Stomach (tissue), 9 donors: Measurements from ENCODE around the gene SARDH. TPM values are rescaled to one million over a fixed set of nuclear protein-coding genes. Genes with fewer than 3 reads are reported as not detected.

Experiments
- DNase-seq, 2 donors: peaks; one replicate each; pipeline versions ENCODE4 v3.0.0 to v3.0.0-alpha.2; 2013 to 2019
- H3K27ac ChIP-seq, 5 donors: fragments of 200-600 bp in 4 of 5; sonication (generic) in 4 of 5; one replicate each; pipeline ENCODE4 v1.5.1; 2013 to 2019; ENCODE audit warnings: mild to moderate bottlenecking in 1 of 5, moderate library complexity in 1 of 5
- H3K27me3 ChIP-seq, 3 donors: fragments of 200-600 bp; sonication (generic); one replicate each; pipeline ENCODE4 v1.5.1; 2017 to 2019; ENCODE audit warnings: mixed run types in 1 of 3
- H3K36me3 ChIP-seq, 4 donors: fragments of 200-600 bp; sonication (generic); 1 replicate in 3 of 4; 2 replicates in 1 of 4; pipeline ENCODE4 v1.5.1; 2016 to 2019
- H3K4me1 ChIP-seq, 4 donors: fragments of 200-600 bp; sonication (generic); one replicate each; pipeline ENCODE4 v1.5.1; 2016 to 2019
- H3K4me3 ChIP-seq, 4 donors: fragments of 200-600 bp; sonication (generic) in 3 of 4; one replicate each; pipeline ENCODE4 v1.5.1; 2016 to 2019; ENCODE audit warnings: mild to moderate bottlenecking in 1 of 4
- H3K9me3 ChIP-seq, 4 donors: fragments of 200-600 bp; sonication (generic); one replicate each; pipeline ENCODE4 v1.5.1; 2016 to 2019
- EP300 ChIP-seq: sonication (generic); formaldehyde crosslinking; IDR thresholded peaks from one replicate; pipeline ENCODE4 v1.6.1; 2017; ENCODE audit warnings: antibody characterized with exemption
- POLR2A ChIP-seq, 4 donors: fragments of 450-650 bp; IDR thresholded peaks; one replicate each; pipeline ENCODE4 v1.6.1; 2016; ENCODE audit warnings: antibody characterized with exemption in 4 of 4, control low read depth in 2 of 4, mild to moderate bottlenecking in 1 of 4, moderate library complexity in 1 of 4
- POLR2AphosphoS5 ChIP-seq, 3 donors: sonication (generic); formaldehyde crosslinking; IDR thresholded peaks; one replicate each; pipeline ENCODE4 v1.6.1; 2016; ENCODE audit warnings: antibody characterized with exemption in 3 of 3
- WGBS, 5 donors: extraction: QIAGEN DNeasy Blood & Tissue Kit in 3 of 5; methylation state at CpG; one replicate each; pipeline versions ENCODE4 v1.1.5 to v1.1.7; 2013 to 2018; 5-methylcytosine and 5-hydroxymethylcytosine counted together
- intact Hi-C: fragments of 100-400 bp; cut with DNase I; formaldehyde crosslinking; loops from one replicate; pipeline ENCODE4 v1.15.1; 2023; ENCODE audit warnings: low total_unique reads
- polyA plus RNA-seq, 3 donors: library from polyadenylated mRNA; stranded (reverse); fragments of 200-250 nt; gene quantifications; one replicate each; pipeline ENCODE4 v1.2.3, GENCODE V29; 2013
- total RNA-seq, 5 donors: library from RNA; depleted of rRNA; stranded (reverse); fragments of >200 nt; gene quantifications; one replicate each; pipeline versions ENCODE4 v1.1.0 to v1.2.3, GENCODE V29; 2014 to 2016
- TF ChIP-seq, protein P1 (sequence below), 7 experiments: fragments of 450-650 bp in 4 of 7; fragments of 200-600 bp in 3 of 7; sonication (generic) in 3 of 7; IDR thresholded peaks; one replicate each; pipeline ENCODE4 v1.5.1; 2016 to 2019; ENCODE audit warnings: antibody characterized with exemption in 7 of 7, control low read depth in 2 of 7, mild to moderate bottlenecking in 1 of 7
- donor health status: healthy with polysubstance abuse.
- donor health status: Bipolar disorder and iron deficiency.
- donor health status: healthy.

Gene SARDH
- total and polyA plus RNA-seq, 8 donors, result 0.76 to 15.2 (median 2.6) TPM; not detected in 1

DNA sequence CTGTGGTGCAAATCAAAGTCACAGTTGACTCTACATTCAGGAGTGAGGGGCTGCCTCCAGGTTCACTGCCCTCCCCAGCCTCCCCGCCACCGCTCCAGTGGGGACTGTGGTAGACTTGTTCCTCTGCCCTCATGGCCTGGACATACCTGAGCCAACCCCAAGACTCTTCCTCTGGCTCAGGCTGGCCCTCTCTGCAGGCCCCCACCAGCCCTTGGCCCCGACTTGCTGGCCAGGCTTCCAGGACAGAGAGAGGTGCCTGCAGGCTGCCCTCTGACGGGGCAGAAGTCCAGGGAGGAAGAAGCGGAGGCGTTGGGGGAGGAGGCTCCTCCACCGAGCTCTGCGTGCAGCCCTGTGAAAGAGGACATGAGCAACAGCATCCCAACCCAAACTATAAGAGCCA is 2.8 kb upstream of the SARDH start:
- no peak for DNase-seq
- 83 to 86% (median 84%) methylated on average over 8 of the region's 8 CpGs for WGBS, 5 donors
- Histone ChIP-seq H3K27me3 (no peaks in the 10 kb centered on the region), H3K9me3 (no peaks in the 10 kb centered on the region), H3K4me1 (peaks cover 15 to 22% (median 20%) of the 10 kb centered on the region in 4 donors), H3K36me3 (no peaks in the 10 kb centered on the region), H3K27ac (no peak overlapping the region), H3K4me3 (no peak overlapping the region)
- TF ChIP-seq POLR2A (IDR thresholded peaks at IDR 0.05) (no peak), POLR2AphosphoS5 (IDR thresholded peaks at IDR 0.05) (no peak), EP300 (no peak)
- TF ChIP-seq, protein P1, sequence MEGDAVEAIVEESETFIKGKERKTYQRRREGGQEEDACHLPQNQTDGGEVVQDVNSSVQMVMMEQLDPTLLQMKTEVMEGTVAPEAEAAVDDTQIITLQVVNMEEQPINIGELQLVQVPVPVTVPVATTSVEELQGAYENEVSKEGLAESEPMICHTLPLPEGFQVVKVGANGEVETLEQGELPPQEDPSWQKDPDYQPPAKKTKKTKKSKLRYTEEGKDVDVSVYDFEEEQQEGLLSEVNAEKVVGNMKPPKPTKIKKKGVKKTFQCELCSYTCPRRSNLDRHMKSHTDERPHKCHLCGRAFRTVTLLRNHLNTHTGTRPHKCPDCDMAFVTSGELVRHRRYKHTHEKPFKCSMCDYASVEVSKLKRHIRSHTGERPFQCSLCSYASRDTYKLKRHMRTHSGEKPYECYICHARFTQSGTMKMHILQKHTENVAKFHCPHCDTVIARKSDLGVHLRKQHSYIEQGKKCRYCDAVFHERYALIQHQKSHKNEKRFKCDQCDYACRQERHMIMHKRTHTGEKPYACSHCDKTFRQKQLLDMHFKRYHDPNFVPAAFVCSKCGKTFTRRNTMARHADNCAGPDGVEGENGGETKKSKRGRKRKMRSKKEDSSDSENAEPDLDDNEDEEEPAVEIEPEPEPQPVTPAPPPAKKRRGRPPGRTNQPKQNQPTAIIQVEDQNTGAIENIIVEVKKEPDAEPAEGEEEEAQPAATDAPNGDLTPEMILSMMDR (IDR thresholded peaks at IDR 0.05), result no peak
- intact Hi-C loops, result no loop called here

DNA sequence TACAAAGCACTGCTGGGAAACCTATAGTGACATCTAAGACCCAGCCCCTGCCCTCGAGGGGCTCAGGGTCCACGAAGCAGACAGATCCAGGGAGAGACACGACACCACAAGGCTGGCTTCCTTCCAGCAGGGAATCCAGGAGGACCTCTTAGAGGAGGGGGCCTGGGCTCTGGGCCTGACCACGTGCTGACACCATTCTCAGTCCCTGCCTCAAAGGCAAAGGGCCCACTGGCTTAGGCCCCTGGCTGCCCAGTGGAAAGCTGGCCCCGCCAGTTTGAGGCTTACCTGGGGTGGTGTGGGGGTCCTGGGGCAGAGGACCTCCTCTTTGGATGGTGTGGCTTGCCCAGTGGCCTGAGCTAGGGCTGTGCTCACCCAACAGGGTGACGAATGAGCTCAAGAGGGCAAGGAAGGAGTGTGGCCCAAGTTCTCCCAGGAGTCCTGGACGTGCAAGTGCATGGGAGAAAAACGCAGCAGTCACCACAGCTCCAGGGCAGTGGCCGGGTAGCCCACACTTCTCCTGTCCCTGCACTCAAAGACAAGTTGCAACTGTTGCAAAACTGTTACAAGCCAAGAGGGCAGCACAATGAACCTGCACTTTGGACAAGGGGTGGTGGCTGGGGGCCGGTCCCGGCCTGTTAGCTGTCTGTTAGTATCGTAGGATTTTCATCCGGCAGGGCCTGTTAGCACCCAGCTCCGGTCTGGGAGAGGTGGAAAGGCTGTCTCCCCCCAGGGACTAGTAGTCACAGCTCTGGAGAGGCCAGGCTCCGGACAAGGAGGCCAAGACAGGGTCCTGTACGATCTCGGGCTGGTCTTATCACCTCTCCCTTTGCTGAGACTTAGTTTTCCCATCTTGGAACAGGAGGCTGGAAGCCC is 1.5 kb upstream of the SARDH start:
- no peak overlapping the region for H3K4me3 ChIP-seq
- no peak overlapping the region for H3K27ac ChIP-seq
- intact Hi-C loops, result no loop called here
- H3K9me3 ChIP-seq, result no peaks in the 10 kb centered on the region
- no peaks in the 10 kb centered on the region for H3K36me3 ChIP-seq
- H3K4me1 ChIP-seq, result peaks cover 15 to 22% (median 20%) of the 10 kb centered on the region in 4 donors
- TF ChIP-seq POLR2AphosphoS5 (IDR thresholded peaks at IDR 0.05), result no peak
- TF ChIP-seq, protein P1 (IDR thresholded peaks at IDR 0.05), result no peak
- TF ChIP-seq EP300, result no peak
- TF ChIP-seq POLR2A (IDR thresholded peaks at IDR 0.05), result no peak
- WGBS, 5 donors, result 75 to 86% (median 82%) methylated on average over 9 to 17 of the region's 17 CpGs
- peaks cover 0 to 2% (median 0%) of the 10 kb centered on the region in 3 donors for H3K27me3 ChIP-seq
- DNase-seq, result no peak

DNA sequence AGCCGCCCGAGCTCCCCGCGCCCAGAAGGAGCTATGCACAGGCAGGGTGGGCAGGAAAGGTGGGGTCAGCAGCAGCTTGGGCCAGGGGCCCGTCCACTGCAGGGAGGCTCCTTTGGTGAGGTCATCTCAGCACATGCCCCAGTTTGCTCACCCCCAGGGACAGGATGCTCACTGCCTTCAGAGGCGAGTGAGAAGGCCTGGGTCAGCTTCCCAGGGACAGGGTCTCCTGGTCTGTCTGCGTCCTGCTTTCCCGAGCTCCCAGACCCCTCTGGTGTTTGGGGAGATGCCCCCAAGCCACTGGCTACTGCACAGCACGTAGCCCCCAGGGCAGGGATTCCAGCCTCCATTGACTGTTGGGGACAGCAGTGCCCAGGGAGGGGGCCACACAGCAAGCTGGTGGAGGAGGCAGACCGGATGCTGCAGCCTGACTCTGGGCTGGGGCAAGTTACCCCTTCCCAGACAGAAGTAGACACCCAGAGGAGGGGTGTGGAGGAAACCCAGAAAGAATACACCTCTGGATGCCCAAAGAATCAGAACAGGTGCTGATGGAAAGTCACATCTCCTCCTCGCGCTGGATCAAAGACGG is 581 bp upstream of the SARDH start:
- intact Hi-C loops, result no loop called here

More for the DNA sequence above, 581 bp upstream of the SARDH start:
- Histone ChIP-seq H3K4me1 (peaks cover 15 to 22% (median 20%) of the 10 kb centered on the region in 4 donors), H3K4me3 (peak overlapping the region; percentile 43 to 50 (median 46)), H3K9me3 (no peaks in the 10 kb centered on the region), H3K36me3 (no peaks in the 10 kb centered on the region), H3K27ac (no peak overlapping the region), H3K27me3 (peaks cover 0 to 4% (median 0%) of the 10 kb centered on the region in 3 donors)
- TF ChIP-seq, protein P1 (IDR thresholded peaks at IDR 0.05), result no peak
- TF ChIP-seq POLR2A (IDR thresholded peaks at IDR 0.05) (no peak), POLR2AphosphoS5 (IDR thresholded peaks at IDR 0.05) (no peak), EP300 (no peak)
- WGBS, 5 donors, result 66 to 79% (median 68%) methylated on average over 6 to 13 of the region's 13 CpGs
- no peak for DNase-seq
